HG03095 (cell line): ENCODE results near the gene UNC93A.
"Not testable (repeated sequence)": the region's sequence is repeated elsewhere in the genome, so short reads cannot be mapped to it uniquely, and the experiment has no call there.

ENCODE experiments used
- ATAC-seq: cut with Tn5 transposase; IDR thresholded peaks from one replicate; pipeline ENCODE4 v1.9.1; 2021; ENCODE audit warnings: moderate library complexity; ENCODE audit not compliant: unreplicated experiment

The UNC93A gene

GRCh38 chr6:167270499-167271311 is 20.4 kb upstream of the UNC93A start:
- ATAC-seq, result no peak

DNA sequence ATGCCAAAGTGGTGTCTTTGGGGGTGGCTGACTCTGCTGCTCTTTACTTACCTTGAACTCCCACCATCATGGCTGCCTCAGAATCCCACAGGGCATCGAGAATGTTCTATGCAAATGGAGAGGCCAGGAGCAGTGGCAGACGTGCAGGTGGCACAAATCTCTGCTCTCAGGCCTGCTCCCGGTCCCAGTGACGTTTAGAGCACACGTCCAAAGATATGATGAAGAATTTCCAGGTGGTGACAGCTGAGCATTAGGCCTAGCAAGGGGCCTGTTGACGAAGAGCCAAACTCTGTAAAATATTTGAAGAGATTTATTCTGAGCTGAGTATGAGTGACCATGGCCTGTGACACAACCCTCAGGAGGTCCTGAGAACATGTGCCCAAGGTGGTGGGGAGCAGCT is 19.0 kb upstream of the UNC93A start:
- no peak for ATAC-seq

DNA sequence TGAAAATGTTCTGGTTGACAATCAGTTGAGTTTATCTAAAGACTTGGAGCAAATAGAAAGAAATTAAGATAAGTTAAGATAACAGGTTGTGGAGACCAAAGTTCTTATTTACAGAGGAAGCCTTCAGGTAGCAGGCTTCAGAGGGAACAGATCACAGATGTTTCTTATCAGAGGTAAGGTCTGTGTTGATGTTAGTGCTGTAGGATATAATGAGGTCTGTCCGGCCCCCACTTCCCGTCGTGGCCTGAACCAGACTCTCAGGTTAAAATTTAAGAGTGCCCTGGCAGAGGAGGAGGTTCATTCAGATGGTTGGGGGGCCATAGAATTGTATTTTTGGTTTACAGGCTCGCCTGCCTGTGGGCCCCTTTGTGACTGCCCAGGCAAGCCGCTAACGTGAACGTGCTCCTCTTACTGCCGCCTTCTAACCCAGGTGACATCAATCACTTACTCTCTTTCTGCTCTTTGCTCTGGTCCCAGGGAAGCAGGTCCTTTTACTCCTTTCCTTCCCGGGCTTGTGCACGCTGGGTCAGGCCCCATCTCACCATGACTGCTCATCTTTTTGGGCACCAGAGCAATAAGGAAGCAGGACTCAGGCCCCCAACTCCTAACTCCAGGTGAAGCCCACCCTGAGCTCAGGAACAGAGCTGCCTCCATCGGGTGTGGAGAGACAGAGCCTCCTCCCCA is 18.3 kb upstream of the UNC93A start:
- no peak for ATAC-seq

DNA sequence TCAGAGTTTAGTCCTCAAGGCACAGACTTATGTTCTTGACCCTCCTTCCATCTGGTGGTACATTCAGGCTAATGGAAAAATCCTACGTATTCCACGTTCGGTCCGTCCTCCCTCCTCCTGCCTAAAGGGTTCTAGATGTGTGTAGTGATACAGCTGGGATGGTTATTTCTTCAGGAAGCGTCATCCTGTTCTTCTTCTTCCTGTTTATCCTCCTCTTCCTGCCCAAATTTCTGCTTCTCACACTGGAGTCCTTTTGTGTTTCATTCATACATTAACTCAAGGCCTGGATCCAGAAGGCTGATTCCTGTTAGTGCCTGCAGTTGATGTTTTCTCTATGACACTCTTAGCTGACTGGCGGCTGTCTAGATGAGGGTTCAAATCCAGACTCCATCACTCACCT is 16.8 kb upstream of the UNC93A start:
- ATAC-seq, result no peak

- ATAC-seq, result no peak
Observed at GRCh38 chr6:167275001-167275400, 16.1 kb upstream of the UNC93A start.

DNA sequence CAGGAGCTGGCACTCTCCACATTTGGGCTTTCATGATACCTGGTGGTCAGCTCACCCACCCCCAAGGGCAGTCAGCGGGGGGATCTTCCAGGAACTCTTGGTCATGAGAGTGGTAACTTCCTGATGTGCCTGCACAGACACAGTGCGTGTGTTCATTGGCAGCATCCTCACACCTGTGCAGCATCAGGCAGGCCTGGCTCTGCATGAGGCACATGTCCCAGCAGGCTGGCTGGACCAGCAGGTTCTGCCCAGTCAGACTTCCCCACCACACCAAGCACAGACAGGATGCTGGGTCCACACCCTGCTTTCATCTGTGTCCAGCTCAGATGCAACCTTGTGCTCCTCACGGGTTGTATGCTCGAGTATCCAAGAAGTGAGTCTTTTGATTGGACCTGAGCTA is 15.7 kb upstream of the UNC93A start:
- ATAC-seq, result no peak

DNA sequence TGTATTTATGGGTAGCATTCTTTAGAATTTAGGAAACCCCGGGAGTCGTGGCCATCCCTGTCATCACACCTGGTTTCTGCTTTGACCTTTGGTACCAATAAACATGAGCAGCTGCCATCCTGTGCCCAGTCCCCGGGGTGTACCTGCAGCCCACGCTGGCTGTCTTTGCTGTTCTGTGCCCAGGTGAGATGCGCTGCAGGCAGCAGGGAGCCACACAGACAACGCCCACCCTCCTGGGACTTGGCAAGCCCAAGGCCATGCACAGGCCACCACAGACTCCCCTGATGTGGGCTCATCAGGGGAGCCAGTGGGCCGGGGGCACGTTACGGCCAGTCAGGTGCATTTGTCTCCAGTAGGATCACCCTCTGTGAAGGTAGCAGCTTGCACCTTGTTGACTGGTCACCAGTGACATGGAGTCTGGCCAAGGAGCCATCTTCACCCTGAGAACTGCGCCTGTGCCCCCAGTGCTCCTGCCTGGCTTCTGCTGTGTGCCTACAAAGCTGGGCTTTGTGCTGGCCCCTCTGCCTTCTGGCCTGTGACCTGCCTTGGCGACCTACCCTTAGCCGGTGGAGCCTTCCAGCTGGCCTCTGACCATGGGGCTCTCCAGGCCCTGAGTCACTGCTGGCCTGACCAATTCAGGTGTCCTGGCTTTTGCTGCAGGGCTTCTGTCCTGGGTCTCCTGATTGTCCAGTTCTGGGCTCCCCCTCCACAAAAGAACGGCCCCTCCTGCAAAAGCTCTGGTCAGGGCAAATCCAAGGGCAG is 14.2 kb upstream of the UNC93A start:
- no peak for ATAC-seq

DNA sequence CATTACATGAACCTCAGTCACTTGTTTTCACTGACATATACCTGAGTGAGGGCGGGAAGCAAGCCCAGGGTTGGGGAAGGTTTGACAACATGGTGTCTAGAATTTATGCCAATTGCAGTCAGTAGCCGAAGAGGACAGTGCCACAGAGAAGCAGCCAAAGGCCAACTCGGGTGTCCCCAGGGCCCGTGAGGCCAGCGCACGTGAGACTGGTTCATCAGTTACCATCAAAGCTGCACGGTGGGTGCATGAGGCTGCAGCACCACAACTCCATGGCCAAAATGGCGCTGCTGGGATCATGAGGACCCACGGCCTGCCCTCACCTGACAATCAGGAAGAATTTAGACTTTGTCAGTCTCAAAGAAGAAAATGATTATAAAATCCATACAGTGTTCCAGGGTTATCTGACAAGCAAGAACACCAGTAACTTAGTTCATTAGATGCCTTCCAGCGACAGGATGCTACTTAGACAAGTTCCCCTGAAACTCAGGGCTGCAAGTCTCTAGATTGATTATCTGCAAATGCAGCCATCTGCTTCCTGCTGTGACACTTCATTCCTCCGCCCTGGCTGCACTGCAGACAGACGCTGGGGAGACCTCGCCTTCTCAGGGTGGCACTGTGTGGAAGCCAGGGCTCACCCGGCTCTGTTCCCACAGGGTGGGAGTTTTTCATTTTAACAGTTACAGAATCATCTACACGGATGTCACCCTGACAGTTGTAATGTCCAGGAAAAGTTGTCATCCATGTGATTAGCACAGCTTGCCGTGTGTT is 12.8 kb upstream of the UNC93A start:
- not testable (repeated sequence) for ATAC-seq

GRCh38 chr6:167279766-167280446 is 11.2 kb upstream of the UNC93A start:
- no peak for ATAC-seq

- ATAC-seq, result not testable (repeated sequence)
Observed at GRCh38 chr6:167280466-167280865, 10.6 kb upstream of the UNC93A start.

GRCh38 chr6:167282165-167282564 is 8.9 kb upstream of the UNC93A start:
- ATAC-seq, result no peak

DNA sequence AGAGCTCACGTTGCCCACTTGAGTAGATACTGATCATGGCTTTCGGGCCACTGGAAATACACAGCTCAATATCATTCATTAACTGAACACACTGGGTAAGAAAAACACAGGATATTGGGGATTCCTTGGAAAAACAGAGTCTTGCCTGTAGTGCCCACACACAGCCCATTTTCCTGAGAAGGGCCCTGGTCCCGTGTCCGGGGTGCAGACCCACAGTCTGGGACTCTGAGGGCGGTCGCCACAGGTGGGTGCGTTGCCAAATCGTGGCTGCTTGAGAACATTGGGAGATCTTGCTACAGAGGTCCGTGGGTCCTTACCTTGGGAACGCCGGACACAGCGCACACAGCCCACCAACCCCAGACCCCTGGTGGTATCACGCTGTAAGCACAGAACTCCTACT is 6.5 kb upstream of the UNC93A start:
- ATAC-seq, result not testable (repeated sequence)

DNA sequence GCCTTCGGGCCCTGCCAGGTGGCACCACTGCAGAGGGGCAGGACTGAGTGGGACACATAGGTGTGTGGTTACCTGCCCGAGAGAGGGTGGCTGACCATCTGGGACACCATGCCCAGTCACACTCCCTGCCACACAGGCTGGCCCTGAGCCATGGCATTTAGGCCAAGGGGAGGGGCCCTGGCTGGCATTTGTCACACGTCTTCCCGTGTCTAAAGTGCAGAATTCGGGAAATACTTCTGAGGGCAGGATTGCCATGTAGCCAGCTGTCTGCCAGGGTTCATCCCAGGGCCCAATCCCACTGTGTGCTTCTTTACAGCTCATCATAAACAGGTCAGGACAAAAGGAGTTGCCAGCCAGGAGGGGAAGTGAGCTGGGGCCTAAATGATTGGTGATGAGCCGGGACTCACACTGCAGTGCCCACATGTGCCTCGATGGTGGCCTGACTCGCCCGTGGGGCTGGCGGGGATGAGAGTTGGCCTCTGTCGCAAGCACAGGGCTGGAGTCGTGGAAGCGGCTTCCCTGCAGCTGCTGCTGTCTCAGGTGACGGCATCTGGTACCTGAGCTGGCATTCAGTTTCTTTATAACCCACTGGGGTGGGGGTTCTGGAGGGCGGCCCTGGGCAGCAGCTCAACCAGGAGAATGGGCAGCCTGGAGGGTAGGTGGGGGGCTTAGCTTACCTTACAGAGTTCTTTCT is 5.9 kb upstream of the UNC93A start:
- no peak for ATAC-seq

DNA sequence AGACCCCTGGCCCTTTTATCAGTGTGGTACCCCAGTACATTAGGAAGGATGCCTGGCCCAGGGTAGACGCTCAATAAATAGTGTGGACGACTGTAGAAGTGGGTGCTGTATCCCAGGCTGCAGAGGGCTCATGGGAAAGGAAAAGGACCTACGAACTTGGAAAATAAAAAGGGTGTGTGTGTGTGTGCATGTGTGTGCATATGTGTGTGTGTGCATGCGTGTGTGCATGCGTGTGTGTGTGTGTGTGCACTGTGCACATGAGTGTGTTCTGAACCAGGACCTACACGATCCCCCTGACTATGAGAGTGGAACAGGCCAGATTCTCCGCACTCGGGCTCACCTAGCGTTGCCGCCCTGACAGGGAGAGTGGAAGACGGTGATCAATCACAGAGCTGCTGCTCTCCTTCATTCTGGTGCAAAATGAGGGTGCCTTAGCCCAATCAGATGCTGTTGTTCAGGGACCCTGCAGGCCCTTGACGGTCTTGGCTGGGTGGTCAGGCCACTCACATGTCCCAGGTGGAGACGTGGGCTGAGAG is 3.5 kb upstream of the UNC93A start:
- ATAC-seq, result no peak

- ATAC-seq, result not testable (repeated sequence)
Observed at GRCh38 chr6:167288591-167289225, 2.4 kb upstream of the UNC93A start.

GRCh38 chr6:167289291-167289690 is 1.8 kb upstream of the UNC93A start:
- not testable (repeated sequence) for ATAC-seq

DNA sequence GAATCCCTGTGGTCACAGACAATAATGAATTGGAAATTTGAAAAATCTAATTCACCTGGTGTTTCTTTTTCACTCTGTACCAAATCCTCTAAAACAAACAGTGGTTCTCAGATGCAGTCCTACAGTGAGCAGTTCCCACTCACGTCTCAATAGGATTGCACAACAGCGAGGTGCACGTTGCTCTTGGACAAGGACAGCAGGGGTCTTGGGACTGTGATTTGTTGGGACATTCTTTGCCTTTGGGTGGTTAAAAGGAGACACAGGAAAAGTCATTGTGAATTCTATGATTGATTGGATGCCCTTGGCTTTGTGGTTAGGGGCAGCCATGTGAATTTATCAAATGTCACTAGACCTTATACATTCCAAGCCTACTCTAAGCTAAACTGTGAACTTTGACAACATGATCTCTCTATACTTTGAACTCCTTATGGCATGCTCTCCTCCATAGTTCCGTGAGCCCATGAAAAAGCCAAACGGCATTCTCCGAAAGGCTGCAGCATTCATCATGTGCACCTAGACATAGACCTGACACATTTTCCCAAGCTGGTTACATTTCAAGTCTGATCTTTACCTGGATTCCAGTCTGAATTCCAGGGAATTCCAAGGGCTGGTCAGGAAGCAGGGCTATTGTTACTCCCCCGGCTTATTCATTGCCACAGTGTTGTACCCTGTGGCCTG is 647 bp downstream of the UNC93A start:
- no peak for ATAC-seq

DNA sequence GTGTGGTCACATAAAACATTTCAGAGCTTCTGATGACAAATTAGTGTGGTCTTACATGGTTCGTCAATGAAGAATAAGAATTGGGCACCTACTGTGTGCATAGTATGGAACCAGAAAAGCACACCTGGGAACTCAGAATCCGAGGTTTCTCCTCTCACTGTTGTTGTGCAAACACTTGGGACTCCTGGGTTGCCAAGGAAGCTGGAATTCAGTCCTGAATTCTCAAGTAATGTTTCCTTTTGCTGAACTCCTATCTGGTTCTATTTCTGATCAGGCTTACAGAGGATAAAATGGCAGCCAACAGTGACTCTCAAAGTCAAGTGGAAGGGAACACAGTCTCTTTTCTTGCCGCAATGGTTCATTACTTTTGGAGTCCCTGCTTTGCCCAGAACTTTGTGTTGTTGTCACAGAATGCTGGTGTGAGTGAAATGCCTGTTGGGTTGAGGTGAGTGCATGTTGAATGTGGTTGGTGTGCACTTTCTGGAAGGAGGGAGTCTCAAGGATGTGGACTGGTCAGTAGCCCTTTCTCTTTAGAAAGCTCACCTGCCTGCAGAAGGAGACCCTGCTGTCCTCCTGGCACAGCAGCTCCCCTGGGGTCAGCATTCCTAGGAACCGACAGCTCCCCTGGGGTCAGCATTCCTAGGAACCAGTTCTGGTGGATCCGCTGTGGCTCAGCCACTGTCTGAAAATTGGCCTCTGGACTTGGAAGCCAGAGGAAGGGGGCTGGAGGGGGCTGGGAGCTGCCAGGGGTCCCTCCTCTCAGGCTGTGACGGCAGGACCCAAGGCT is 1.4 kb downstream of the UNC93A start:
- no peak for ATAC-seq
